Mammary epithelial cell (primary cell): ENCODE measurements around the gene C7orf33.
A peak's percentile ranks its signal among the peaks of the same experiment; 100 is the strongest.

Experiments used
- CTCF ChIP-seq, 2 donors: IDR thresholded peaks in 1 of 2; conservative IDR thresholded peaks in 1 of 2; 2 replicates each; pipeline ENCODE4 v1.5.1; 2011 to 2012; ENCODE audit warnings: inconsistent platforms in 2 of 2, low read length in 2 of 2, mild to moderate bottlenecking in 2 of 2, control low read depth in 1 of 2, low read depth in 1 of 2; ENCODE audit not compliant: insufficient read depth in 1 of 2; ENCODE audit errors: extremely low read depth in 1 of 2
- EZH2 ChIP-seq: IDR thresholded peaks from 2 replicates; pipeline ENCODE4 v1.6.1; 2012; ENCODE audit warnings: low read length, inconsistent platforms, borderline replicate concordance

GRCh38 chr7:148556892-148557291 lies 33.7 kb upstream of the C7orf33 start:
- TF ChIP-seq CTCF (conservative IDR thresholded peaks at IDR 0.05 in 1 of 2, IDR thresholded peaks at IDR 0.05 in 1 of 2; ENCODE audit: extremely low read depth in 1 of 2, insufficient read depth in 1 of 2, low read depth in 1 of 2, low read length in 2 of 2) (peak in 1 of 2 donors; percentile 18), EZH2 (no peak)
